IPS-20b (cell line): ENCODE data around the gene KRT39.
"Not testable (repeated sequence)": the region's sequence is repeated elsewhere in the genome, so short reads cannot be mapped to it uniquely, and the experiment has no call there.

Source experiments
- H3K27ac ChIP-seq: one replicate; pipeline ENCODE4 v1.5.1; 2013; ENCODE audit warnings: low read length
- H3K27me3 ChIP-seq: 2 replicates; pipeline ENCODE4 v1.6.1; 2013; ENCODE audit warnings: mild to moderate bottlenecking, low read length, inconsistent platforms; ENCODE audit not compliant: insufficient read depth
- H3K36me3 ChIP-seq: 2 replicates; pipeline ENCODE4 v1.6.1; 2013; ENCODE audit warnings: low read depth, mild to moderate bottlenecking, inconsistent platforms, low read length, moderate library complexity; ENCODE audit not compliant: insufficient read depth
- H3K4me1 ChIP-seq: 2 replicates; pipeline ENCODE4 v1.6.1; 2013; ENCODE audit warnings: mild to moderate bottlenecking, control low read depth, inconsistent platforms, low read length, moderate library complexity; ENCODE audit not compliant: insufficient read depth
- H3K4me3 ChIP-seq: 2 replicates; pipeline ENCODE4 v1.5.1; 2013; ENCODE audit warnings: mild to moderate bottlenecking, low read length, inconsistent platforms
- H3K9ac ChIP-seq: 2 replicates; pipeline ENCODE4 v1.6.1; 2013; ENCODE audit warnings: low read depth, mild to moderate bottlenecking, inconsistent platforms, low read length, moderate library complexity
- H3K9me3 ChIP-seq: 2 replicates; pipeline ENCODE4 v1.6.1; 2013; ENCODE audit warnings: mild to moderate bottlenecking, low read depth, low read length, inconsistent platforms; ENCODE audit not compliant: insufficient read depth

KRT39 gene

DNA sequence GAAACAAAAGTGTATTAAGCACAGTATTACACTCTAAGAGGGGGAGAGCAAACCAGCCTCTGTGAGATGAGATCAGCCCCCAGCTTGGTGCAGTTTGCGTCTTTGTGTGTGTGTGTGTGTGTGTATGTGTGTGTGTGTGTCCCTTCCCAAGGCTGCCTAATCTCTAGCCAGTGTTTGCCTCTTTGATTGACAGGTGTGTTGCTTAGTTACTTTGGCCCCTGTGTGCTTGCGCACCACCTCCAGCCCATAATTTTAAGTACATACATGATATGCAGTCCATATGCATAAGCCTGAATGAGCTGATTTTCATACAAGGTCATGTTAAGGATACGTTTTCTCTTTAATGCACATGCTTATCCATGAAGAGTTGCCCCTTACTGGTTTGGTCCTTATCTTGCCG is 35.0 kb upstream of the KRT39 start:
- Histone ChIP-seq H3K27ac (no peak overlapping the region), H3K4me3 (no peak overlapping the region), H3K27me3 (no peaks in the 10 kb centered on the region), H3K4me1 (no peaks in the 10 kb centered on the region), H3K36me3 (no peaks in the 10 kb centered on the region), H3K9ac (no peak overlapping the region), H3K9me3 (no peaks in the 10 kb centered on the region)

DNA sequence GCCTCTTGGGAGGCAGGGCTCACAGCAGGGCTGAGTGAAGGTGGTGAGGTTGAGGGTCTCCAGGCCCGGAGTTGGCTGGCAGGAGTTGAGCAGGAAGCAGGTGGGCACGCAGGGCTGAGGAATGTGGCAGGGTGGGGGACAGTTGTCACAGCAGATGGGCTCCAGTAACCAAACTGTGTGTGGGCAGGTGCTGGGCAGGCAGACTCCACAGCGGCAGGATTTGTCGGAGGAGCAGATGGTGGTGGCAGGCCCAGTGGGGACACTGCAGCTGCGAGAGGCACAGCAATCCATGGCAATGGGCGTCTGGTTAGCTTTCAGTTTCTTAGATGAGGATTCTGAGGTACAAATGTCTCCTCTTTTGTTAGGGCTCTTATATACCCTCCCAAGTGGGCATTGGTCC is 32.8 kb upstream of the KRT39 start, which contains the start of gene KRTAP3-2:
TSS of gene KRTAP3-2 (minus strand) at position 344 of the 400 bp plus-strand sequence. CDS start at position 291, 53 bp downstream.
- not testable (repeated sequence) for H3K27ac ChIP-seq, H3K4me3 ChIP-seq, H3K9ac ChIP-seq, H3K27me3 ChIP-seq, H3K36me3 ChIP-seq, H3K4me1 ChIP-seq, H3K9me3 ChIP-seq

DNA sequence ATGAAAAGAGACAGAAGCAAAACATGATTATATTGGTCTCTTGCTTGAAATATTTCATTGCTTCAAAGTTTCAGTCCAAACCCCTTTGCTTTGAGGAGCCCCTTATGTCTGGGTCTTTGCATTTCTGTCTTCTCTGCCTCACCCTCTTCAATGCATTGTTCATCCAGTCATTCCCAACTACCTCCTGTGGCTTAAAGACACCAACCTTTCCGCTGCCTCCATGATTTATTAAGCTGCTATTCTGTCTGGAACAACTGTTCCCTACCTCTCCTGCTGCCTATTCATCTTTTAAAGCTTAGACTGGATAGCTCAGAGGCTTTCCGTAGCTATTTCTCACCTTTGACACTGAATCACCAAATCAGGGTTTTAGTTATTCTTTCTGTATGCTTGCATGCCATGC is 30.6 kb upstream of the KRT39 start:
- Histone ChIP-seq H3K9me3 (no peaks in the 10 kb centered on the region), H3K27me3 (no peaks in the 10 kb centered on the region), H3K36me3 (no peaks in the 10 kb centered on the region), H3K4me3 (no peak overlapping the region), H3K9ac (no peak overlapping the region), H3K27ac (no peak overlapping the region), H3K4me1 (no peaks in the 10 kb centered on the region)

GRCh38 chr17:40996829-40997228 is 30.1 kb upstream of the KRT39 start:
- Histone ChIP-seq H3K27ac (no peak overlapping the region), H3K9ac (no peak overlapping the region), H3K36me3 (no peaks in the 10 kb centered on the region), H3K9me3 (no peaks in the 10 kb centered on the region), H3K4me1 (no peaks in the 10 kb centered on the region), H3K27me3 (no peaks in the 10 kb centered on the region), H3K4me3 (no peak overlapping the region)

- Histone ChIP-seq H3K4me3 (no peak overlapping the region), H3K27me3 (no peaks in the 10 kb centered on the region), H3K4me1 (no peaks in the 10 kb centered on the region), H3K9me3 (no peaks in the 10 kb centered on the region), H3K27ac (no peak overlapping the region), H3K9ac (no peak overlapping the region), H3K36me3 (no peaks in the 10 kb centered on the region)
Measured at GRCh38 chr17:40995116-40995515, 28.4 kb upstream of the KRT39 start.

DNA sequence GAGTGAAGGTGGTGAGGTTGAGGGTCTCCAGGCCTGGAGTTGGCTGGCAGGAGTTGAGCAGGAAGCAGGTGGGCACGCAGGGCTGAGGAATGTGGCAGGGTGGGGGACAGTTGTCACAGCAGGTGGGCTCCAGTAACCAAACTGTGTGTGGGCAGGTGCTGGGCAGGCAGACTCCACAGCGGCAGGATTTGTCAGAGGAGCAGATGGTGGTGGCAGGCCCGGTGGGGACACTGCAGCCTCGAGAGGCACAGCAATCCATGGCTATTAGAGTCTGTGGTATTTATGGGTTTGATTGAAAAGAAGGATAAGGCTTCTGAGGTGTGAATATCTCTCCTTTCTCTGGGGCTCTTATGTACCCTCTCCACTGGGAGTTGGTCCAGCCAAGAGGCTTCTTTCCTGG is 27.1 kb upstream of the KRT39 start, which contains the start of gene KRTAP3-3:
TSS of gene KRTAP3-3 (minus strand) at position 326 of the 400 bp plus-strand sequence. CDS start at position 259, 67 bp downstream.
- Histone ChIP-seq H3K4me1 (no peaks in the 10 kb centered on the region), H3K9me3 (no peaks in the 10 kb centered on the region), H3K9ac (no peak within 1 kb of the TSS), H3K27me3 (no peaks in the 10 kb centered on the region), H3K36me3 (no peaks in the 10 kb centered on the region), H3K27ac (no peak within 1 kb of the TSS), H3K4me3 (no peak within 1 kb of the TSS)

GRCh38 chr17:40993084-40993483 is 26.3 kb upstream of the KRT39 start:
- H3K27ac ChIP-seq, result no peak overlapping the region
- no peaks in the 10 kb centered on the region for H3K27me3 ChIP-seq
- no peaks in the 10 kb centered on the region for H3K4me1 ChIP-seq
- no peaks in the 10 kb centered on the region for H3K9me3 ChIP-seq
- no peaks in the 10 kb centered on the region for H3K36me3 ChIP-seq
- H3K9ac ChIP-seq, result no peak overlapping the region
- H3K4me3 ChIP-seq, result no peak overlapping the region

DNA sequence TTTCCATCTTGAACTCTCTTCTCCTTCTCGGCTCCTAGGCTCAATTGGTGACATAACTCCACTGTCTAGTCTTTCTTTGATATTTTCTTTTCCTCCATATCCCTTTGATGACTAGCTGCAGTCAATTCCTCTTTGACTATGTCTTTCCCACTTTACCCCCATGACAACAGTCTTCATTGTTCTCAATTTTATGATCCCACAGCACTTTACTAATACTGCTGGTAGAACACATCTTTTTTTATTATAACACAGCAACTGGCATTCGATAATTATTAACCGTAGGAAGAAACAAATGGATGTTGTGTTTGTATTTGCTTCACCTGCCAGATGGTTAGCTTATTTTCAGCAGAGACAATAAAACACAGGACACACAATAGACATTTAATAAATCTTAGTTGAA is 25.9 kb upstream of the KRT39 start:
- no peaks in the 10 kb centered on the region for H3K4me1 ChIP-seq
- no peak overlapping the region for H3K27ac ChIP-seq
- H3K27me3 ChIP-seq, result no peaks in the 10 kb centered on the region
- H3K36me3 ChIP-seq, result no peaks in the 10 kb centered on the region
- no peak overlapping the region for H3K4me3 ChIP-seq
- H3K9ac ChIP-seq, result no peak overlapping the region
- no peaks in the 10 kb centered on the region for H3K9me3 ChIP-seq

GRCh38 chr17:40986920-40987319 is 20.2 kb upstream of the KRT39 start:
- Histone ChIP-seq H3K27ac (no peak overlapping the region), H3K9ac (no peak overlapping the region), H3K9me3 (no peaks in the 10 kb centered on the region), H3K4me3 (no peak overlapping the region), H3K4me1 (no peaks in the 10 kb centered on the region), H3K27me3 (no peaks in the 10 kb centered on the region), H3K36me3 (no peaks in the 10 kb centered on the region)

- Histone ChIP-seq H3K27ac (no peak within 1 kb of the TSS), H3K9me3 (no peaks in the 10 kb centered on the region), H3K4me3 (no peak within 1 kb of the TSS), H3K4me1 (no peaks in the 10 kb centered on the region; the same call in 1 of the 2 replicates), H3K27me3 (no peaks in the 10 kb centered on the region), H3K36me3 (no peaks in the 10 kb centered on the region), H3K9ac (no peak within 1 kb of the TSS)
Measured at GRCh38 chr17:40984226-40984625, 17.5 kb upstream of the KRT39 start, which contains the start of gene KRT40. TSS of gene KRT40 (minus strand) at chr17:40984326. CDS start at chr17:40984273, 53 bp downstream.

- Histone ChIP-seq H3K9ac (no peak overlapping the region), H3K27me3 (no peaks in the 10 kb centered on the region), H3K4me1 (no peaks in the 10 kb centered on the region; the same call in 1 of the 2 replicates), H3K27ac (no peak overlapping the region), H3K4me3 (no peak overlapping the region), H3K9me3 (no peaks in the 10 kb centered on the region), H3K36me3 (no peaks in the 10 kb centered on the region)
Measured at GRCh38 chr17:40981115-40981514, 14.4 kb upstream of the KRT39 start.

DNA sequence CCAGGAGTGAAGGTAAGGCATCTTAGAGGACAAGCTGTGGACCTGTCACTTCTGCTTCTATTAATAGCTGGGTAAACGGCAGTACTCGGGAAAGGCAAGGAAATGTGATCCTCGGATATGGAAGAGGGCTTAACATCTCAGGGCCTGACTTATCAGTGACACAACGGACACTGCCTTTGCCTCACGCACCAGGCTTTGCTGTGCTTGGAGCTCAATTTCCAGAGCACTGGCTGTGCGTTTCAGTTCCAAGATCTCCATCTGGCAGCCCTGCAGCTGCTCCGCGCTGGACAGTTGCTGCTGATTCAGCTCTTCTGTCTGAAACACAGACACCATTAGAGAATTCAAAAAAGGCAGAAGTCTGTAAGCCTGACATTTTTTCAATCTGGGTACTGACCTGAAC is 13.8 kb upstream of the KRT39 start:
- no peaks in the 10 kb centered on the region; the same call in 1 of the 2 replicates for H3K4me1 ChIP-seq
- H3K9ac ChIP-seq, result no peak overlapping the region
- H3K4me3 ChIP-seq, result no peak overlapping the region
- H3K27me3 ChIP-seq, result no peaks in the 10 kb centered on the region
- no peak overlapping the region for H3K27ac ChIP-seq
- H3K9me3 ChIP-seq, result no peaks in the 10 kb centered on the region
- H3K36me3 ChIP-seq, result no peaks in the 10 kb centered on the region
